Fibroblast of lung (primary cell): ENCODE data around the gene SPATA20.

Experiments used
- CTCF ChIP-seq, 2 donors: IDR thresholded peaks in 1 of 2; conservative IDR thresholded peaks in 1 of 2; 1 replicate in 1 of 2; 2 replicates in 1 of 2; pipeline ENCODE4 v1.5.1; 2011 to 2012; ENCODE audit warnings: low read length in 2 of 2, control low read depth in 1 of 2, inconsistent platforms in 1 of 2, low read depth in 1 of 2, mild to moderate bottlenecking in 1 of 2
- EZH2 ChIP-seq: IDR thresholded peaks from 2 replicates; pipeline ENCODE4 v1.5.1; 2012; ENCODE audit warnings: low read length, control low read depth, mild to moderate bottlenecking; ENCODE audit errors: missing control alignments

- TF ChIP-seq CTCF (conservative IDR thresholded peaks at IDR 0.05 in 1 of 2, IDR thresholded peaks at IDR 0.05 in 1 of 2; ENCODE audit: low read depth in 1 of 2, low read length in 2 of 2) = no peak
- no peak for TF ChIP-seq EZH2
These were observed 10.0 kb upstream of the SPATA20 start for GRCh38 chr17:50536683-50537646.
